ENCODE results near the gene RNF25. TPM values are rescaled to one million over a fixed set of nuclear protein-coding genes. Genes with fewer than 3 reads are reported as not detected.

RNF25 gene
- total and polyA plus RNA-seq, 5 donors, result 14.7 to 20.8 (median 16.7) TPM

- peak in 1 of 2 donors; percentile 15 for ATAC-seq
- intact Hi-C loops (cut with DNase I), result loop anchor here in 1 of 4 donors (5.0 to 10.0 kb wide), 2 partner anchors 234 to 356 kb away; partner anchors contain the start of genes TMBIM1 and VIL1
Measured at GRCh38 chr2:218648787-218649100, 23.1 kb downstream of the RNF25 start.

GRCh38 chr2:218648088-218648786 lies 23.6 kb downstream of the RNF25 start:
- Histone ChIP-seq H3K27me3 (ENCODE audit: control insufficient read depth, insufficient read depth) (no peaks in the 10 kb centered on the region), H3K4me3 (ENCODE audit: low read length) (no peak overlapping the region), H3K9me3 (ENCODE audit: control insufficient read depth, low read length) (no peaks in the 10 kb centered on the region), H3K4me1 (ENCODE audit: control insufficient read depth, insufficient read depth, low read length) (no peaks in the 10 kb centered on the region), H3K27ac (ENCODE audit: low read length) (no peak overlapping the region)
- DNase-seq, result peak; percentile 33 to 79 (median 64)
- intact Hi-C loops (cut with DNase I), result loop anchor here in 1 of 4 donors (5.0 to 10.0 kb wide), 2 partner anchors 233 to 356 kb away; partner anchors contain the start of genes TMBIM1 and VIL1
- peak; percentile 61 to 71 for ATAC-seq
- 68% methylated on average over 9 of the region's 9 CpGs for WGBS

More at GRCh38 chr2:218648787-218649100, 23.1 kb downstream of the RNF25 start:
- no peak for DNase-seq
- Histone ChIP-seq H3K27ac (ENCODE audit: low read length) (no peak overlapping the region), H3K9me3 (ENCODE audit: control insufficient read depth, low read length) (no peaks in the 10 kb centered on the region), H3K27me3 (ENCODE audit: control insufficient read depth, insufficient read depth) (no peaks in the 10 kb centered on the region), H3K4me3 (ENCODE audit: low read length) (no peak overlapping the region), H3K4me1 (ENCODE audit: control insufficient read depth, insufficient read depth, low read length) (no peaks in the 10 kb centered on the region)
- 85% methylated on average over 11 of the region's 11 CpGs for WGBS

GRCh38 chr2:218645126-218645525 lies 26.7 kb downstream of the RNF25 start:
- intact Hi-C loops (cut with DNase I), result loop anchor here in 1 of 4 donors (5.0 to 10.0 kb wide), 2 partner anchors 230 to 353 kb away; partner anchors contain the start of genes TMBIM1 and VIL1
- 87% methylated on average over 1 of the region's 1 CpG for WGBS
- ATAC-seq, result no peak
- no peak overlapping the region for H3K4me3 ChIP-seq (ENCODE audit: low read length)
- no peak for DNase-seq
- H3K9me3 ChIP-seq (ENCODE audit: control insufficient read depth, low read length), result no peaks in the 10 kb centered on the region
- H3K4me1 ChIP-seq (ENCODE audit: control insufficient read depth, insufficient read depth, low read length), result no peaks in the 10 kb centered on the region
- H3K27ac ChIP-seq (ENCODE audit: low read length), result no peak overlapping the region
- no peaks in the 10 kb centered on the region for H3K27me3 ChIP-seq (ENCODE audit: control insufficient read depth, insufficient read depth)

GRCh38 chr2:218644721-218645120 lies 27.1 kb downstream of the RNF25 start:
- no peaks in the 10 kb centered on the region for H3K4me1 ChIP-seq (ENCODE audit: control insufficient read depth, insufficient read depth, low read length)
- intact Hi-C loops (cut with DNase I), result loop anchor here in 1 of 4 donors (5.0 to 10.0 kb wide), 2 partner anchors 230 to 352 kb away; partner anchors contain the start of genes TMBIM1 and VIL1
- H3K27me3 ChIP-seq (ENCODE audit: control insufficient read depth, insufficient read depth), result no peaks in the 10 kb centered on the region
- 89% methylated on average over 11 of the region's 11 CpGs for WGBS
- no peak for DNase-seq
- H3K4me3 ChIP-seq (ENCODE audit: low read length), result no peak overlapping the region
- no peak for ATAC-seq
- no peak overlapping the region for H3K27ac ChIP-seq (ENCODE audit: low read length)
- H3K9me3 ChIP-seq (ENCODE audit: control insufficient read depth, low read length), result no peaks in the 10 kb centered on the region

GRCh38 chr2:218643751-218644310 lies 28.0 kb downstream of the RNF25 start:
- 93% methylated on average over 10 of the region's 10 CpGs for WGBS
- ATAC-seq (no peak), DNase-seq (no peak)
- no peak overlapping the region for H3K27ac ChIP-seq (ENCODE audit: low read length)
- no peaks in the 10 kb centered on the region for H3K4me1 ChIP-seq (ENCODE audit: control insufficient read depth, insufficient read depth, low read length)
- no peaks in the 10 kb centered on the region for H3K9me3 ChIP-seq (ENCODE audit: control insufficient read depth, low read length)
- intact Hi-C loops (cut with DNase I), result loop anchor here in 1 of 4 donors (10.0 kb wide), 1 partner anchor 229 kb away; the partner anchor contains the start of gene VIL1
- H3K4me3 ChIP-seq (ENCODE audit: low read length), result no peak overlapping the region
- no peaks in the 10 kb centered on the region for H3K27me3 ChIP-seq (ENCODE audit: control insufficient read depth, insufficient read depth)

GRCh38 chr2:218642786-218643185 lies 29.0 kb downstream of the RNF25 start:
- 91% methylated on average over 17 of the region's 17 CpGs for WGBS
- intact Hi-C loops (cut with DNase I), result loop anchor here in 1 of 4 donors (10.0 kb wide), 1 partner anchor 228 kb away; the partner anchor contains the start of gene VIL1
- no peak overlapping the region for H3K4me3 ChIP-seq (ENCODE audit: low read length)
- DNase-seq, result no peak
- no peaks in the 10 kb centered on the region for H3K4me1 ChIP-seq (ENCODE audit: control insufficient read depth, insufficient read depth, low read length)
- no peak overlapping the region for H3K27ac ChIP-seq (ENCODE audit: low read length)
- no peaks in the 10 kb centered on the region for H3K27me3 ChIP-seq (ENCODE audit: control insufficient read depth, insufficient read depth)
- peak; percentile 5 to 17 for ATAC-seq
- H3K9me3 ChIP-seq (ENCODE audit: control insufficient read depth, low read length), result no peaks in the 10 kb centered on the region

- 93% methylated on average over 18 of the region's 18 CpGs for WGBS
- intact Hi-C loops (cut with DNase I), result loop anchor here in 1 of 4 donors (10.0 kb wide), 1 partner anchor 227 kb away; the partner anchor contains the start of gene VIL1
- peak in 1 of 2 donors; percentile 7 for ATAC-seq
- DNase-seq, result peak in 1 of 3 donors; percentile 41
- Histone ChIP-seq H3K27me3 (ENCODE audit: control insufficient read depth, insufficient read depth) (no peaks in the 10 kb centered on the region), H3K4me1 (ENCODE audit: control insufficient read depth, insufficient read depth, low read length) (no peaks in the 10 kb centered on the region), H3K9me3 (ENCODE audit: control insufficient read depth, low read length) (no peaks in the 10 kb centered on the region), H3K4me3 (ENCODE audit: low read length) (no peak overlapping the region), H3K27ac (ENCODE audit: low read length) (no peak overlapping the region)
Measured at GRCh38 chr2:218642121-218642656, 29.6 kb downstream of the RNF25 start.

GRCh38 chr2:218638372-218638771 lies 33.4 kb downstream of the RNF25 start:
- ATAC-seq, result peak in 1 of 2 donors; percentile 7
- no peak for DNase-seq
- H3K9me3 ChIP-seq (ENCODE audit: control insufficient read depth, low read length), result no peaks in the 10 kb centered on the region
- no peak overlapping the region for H3K4me3 ChIP-seq (ENCODE audit: low read length)
- WGBS, result 97% methylated on average over 18 of the region's 18 CpGs
- no peak overlapping the region for H3K27ac ChIP-seq (ENCODE audit: low read length)
- no peaks in the 10 kb centered on the region for H3K4me1 ChIP-seq (ENCODE audit: control insufficient read depth, insufficient read depth, low read length)
- intact Hi-C loops (cut with DNase I), result no loop called here
- no peaks in the 10 kb centered on the region for H3K27me3 ChIP-seq (ENCODE audit: control insufficient read depth, insufficient read depth)

GRCh38 chr2:218635719-218636118 lies 36.1 kb downstream of the RNF25 start:
- no peak for DNase-seq
- Histone ChIP-seq H3K9me3 (ENCODE audit: control insufficient read depth, low read length) (no peaks in the 10 kb centered on the region), H3K4me1 (ENCODE audit: control insufficient read depth, insufficient read depth, low read length) (no peaks in the 10 kb centered on the region), H3K4me3 (ENCODE audit: low read length) (no peak overlapping the region), H3K27me3 (ENCODE audit: control insufficient read depth, insufficient read depth) (no peaks in the 10 kb centered on the region), H3K27ac (ENCODE audit: low read length) (no peak overlapping the region)
- 94% methylated on average over 5 of the region's 5 CpGs for WGBS
- intact Hi-C loops (cut with DNase I), result no loop called here
- ATAC-seq, result no peak

GRCh38 chr2:218631837-218632236 lies 40.0 kb downstream of the RNF25 start:
- Histone ChIP-seq H3K4me3 (ENCODE audit: low read length) (no peak overlapping the region), H3K4me1 (ENCODE audit: control insufficient read depth, insufficient read depth, low read length) (no peaks in the 10 kb centered on the region), H3K9me3 (ENCODE audit: control insufficient read depth, low read length) (no peaks in the 10 kb centered on the region), H3K27ac (ENCODE audit: low read length) (no peak overlapping the region), H3K27me3 (ENCODE audit: control insufficient read depth, insufficient read depth) (no peaks in the 10 kb centered on the region)
- WGBS, result 50% methylated on average over 4 of the region's 4 CpGs
- ATAC-seq (peak in 1 of 2 donors; percentile 39), DNase-seq (no peak)
- intact Hi-C loops (cut with DNase I), result no loop called here

- no peaks in the 10 kb centered on the region for H3K4me1 ChIP-seq (ENCODE audit: control insufficient read depth, insufficient read depth, low read length)
- ATAC-seq, result no peak
- 97% methylated on average over 4 of the region's 4 CpGs for WGBS
- H3K27me3 ChIP-seq (ENCODE audit: control insufficient read depth, insufficient read depth), result no peaks in the 10 kb centered on the region
- DNase-seq, result no peak
- intact Hi-C loops (cut with DNase I), result no loop called here
- no peaks in the 10 kb centered on the region for H3K9me3 ChIP-seq (ENCODE audit: control insufficient read depth, low read length)
- no peak overlapping the region for H3K27ac ChIP-seq (ENCODE audit: low read length)
- no peak overlapping the region for H3K4me3 ChIP-seq (ENCODE audit: low read length)
Measured at GRCh38 chr2:218627939-218628338, 43.9 kb downstream of the RNF25 start.

Data from right cardiac atrium (tissue), 5 donors.